ENCODE measurements around the gene CCR6. TPM values are rescaled to one million over a fixed set of nuclear protein-coding genes. Genes with fewer than 3 reads are reported as not detected.

CCR6 gene
- total and polyA plus RNA-seq, 2 donors (not counting 3 experiments of a cell fraction or from before 2014, with no cell fraction given): not detected

DNA sequence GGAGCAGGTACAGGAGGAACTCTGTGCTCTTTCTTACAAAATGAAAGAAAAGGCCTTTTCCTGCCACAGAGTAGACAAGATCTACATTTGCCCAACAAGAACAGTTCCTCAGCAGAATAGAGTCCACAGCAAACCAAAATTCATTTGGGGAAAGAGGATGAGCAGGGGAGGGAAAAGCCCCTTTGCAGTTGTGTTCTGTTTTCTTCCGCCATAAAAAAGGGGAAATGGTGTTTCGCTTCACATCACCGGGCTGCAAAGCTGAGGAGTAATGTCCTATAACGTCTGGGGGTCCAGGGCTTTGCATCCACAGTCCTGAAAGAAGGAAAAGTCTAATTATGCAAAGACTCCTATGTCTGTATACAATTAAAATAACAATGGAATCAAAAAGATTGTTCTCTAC lies 35.0 kb downstream of the CCR6 start, which contains the start of gene GPR31:
Gene GPR31, minus strand, starts transcription at position 118 of the 400 bp plus-strand sequence. CDS start 149 bp downstream, outside the sequence.
- TF ChIP-seq POLR2AphosphoS5 (IDR thresholded peaks at IDR 0.05; ENCODE audit: insufficient read depth, low read depth, low read length): no peak
- no peak for TF ChIP-seq EZH2 (IDR thresholded peaks at IDR 0.05; ENCODE audit: borderline replicate concordance, low read depth, low read length, severe bottlenecking)
- TF ChIP-seq POLR2A (IDR thresholded peaks at IDR 0.05; ENCODE audit: low read depth, low read length): no peak
- no peak for TF ChIP-seq JUN (IDR thresholded peaks at IDR 0.05; ENCODE audit: borderline replicate concordance, insufficient read depth, insufficient read length, low read depth)
- TF ChIP-seq FOS (IDR thresholded peaks at IDR 0.05; ENCODE audit: borderline replicate concordance, insufficient read depth, low read length): no peak
- TF ChIP-seq, protein P1, sequence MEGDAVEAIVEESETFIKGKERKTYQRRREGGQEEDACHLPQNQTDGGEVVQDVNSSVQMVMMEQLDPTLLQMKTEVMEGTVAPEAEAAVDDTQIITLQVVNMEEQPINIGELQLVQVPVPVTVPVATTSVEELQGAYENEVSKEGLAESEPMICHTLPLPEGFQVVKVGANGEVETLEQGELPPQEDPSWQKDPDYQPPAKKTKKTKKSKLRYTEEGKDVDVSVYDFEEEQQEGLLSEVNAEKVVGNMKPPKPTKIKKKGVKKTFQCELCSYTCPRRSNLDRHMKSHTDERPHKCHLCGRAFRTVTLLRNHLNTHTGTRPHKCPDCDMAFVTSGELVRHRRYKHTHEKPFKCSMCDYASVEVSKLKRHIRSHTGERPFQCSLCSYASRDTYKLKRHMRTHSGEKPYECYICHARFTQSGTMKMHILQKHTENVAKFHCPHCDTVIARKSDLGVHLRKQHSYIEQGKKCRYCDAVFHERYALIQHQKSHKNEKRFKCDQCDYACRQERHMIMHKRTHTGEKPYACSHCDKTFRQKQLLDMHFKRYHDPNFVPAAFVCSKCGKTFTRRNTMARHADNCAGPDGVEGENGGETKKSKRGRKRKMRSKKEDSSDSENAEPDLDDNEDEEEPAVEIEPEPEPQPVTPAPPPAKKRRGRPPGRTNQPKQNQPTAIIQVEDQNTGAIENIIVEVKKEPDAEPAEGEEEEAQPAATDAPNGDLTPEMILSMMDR (IDR thresholded peaks at IDR 0.05; ENCODE audit: extremely low read depth in 1 of 2, insufficient read depth in 1 of 2, low read depth in 1 of 2, low read length in 2 of 2): no peak
- no peak for TF ChIP-seq MYC (IDR thresholded peaks at IDR 0.05; ENCODE audit: low read depth, low read length)
- no peak for TF ChIP-seq GATA2 (IDR thresholded peaks at IDR 0.05; ENCODE audit: insufficient read depth, insufficient read length, low read depth, low read length)
- TF ChIP-seq, protein P2, sequence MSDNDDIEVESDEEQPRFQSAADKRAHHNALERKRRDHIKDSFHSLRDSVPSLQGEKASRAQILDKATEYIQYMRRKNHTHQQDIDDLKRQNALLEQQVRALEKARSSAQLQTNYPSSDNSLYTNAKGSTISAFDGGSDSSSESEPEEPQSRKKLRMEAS (IDR thresholded peaks at IDR 0.05; ENCODE audit: insufficient read depth, insufficient read length): no peak
- Histone ChIP-seq H3K27ac (ENCODE audit: insufficient read depth, low read depth, low read length) (no peak within 1 kb of the TSS), H3K79me2 (ENCODE audit: control insufficient read depth, insufficient read depth, low read length) (no peaks in the 10 kb centered on the region), H3K4me3 (replicated peaks in 1 of 3; ENCODE audit: insufficient read depth in 1 of 3, low read depth in 1 of 3, low read length in 3 of 3) (no peak within 1 kb of the TSS), H3K9me1 (replicated peaks; ENCODE audit: control insufficient read depth, extremely low read depth, insufficient read depth, low read length) (no peaks in the 10 kb centered on the region), H3K4me2 (ENCODE audit: insufficient read depth, low read length) (no peak within 1 kb of the TSS), H3K27me3 (ENCODE audit: control insufficient read depth in 2 of 2, insufficient read depth in 2 of 2, low read length in 2 of 2) (peaks cover 0 to 1% of the 10 kb centered on the region in 2 experiments), H4K20me1 (replicated peaks; ENCODE audit: control insufficient read depth, extremely low read depth, insufficient read depth, low read length) (no peaks in the 10 kb centered on the region), H3K36me3 (ENCODE audit: control insufficient read depth in 2 of 2, extremely low read depth in 1 of 2, insufficient read depth in 2 of 2, low read length in 2 of 2) (no peaks in the 10 kb centered on the region), H3K9me3 (replicated peaks; ENCODE audit: control insufficient read depth, insufficient read depth, low read length) (no peaks in the 10 kb centered on the region), H3K4me1 (ENCODE audit: control insufficient read depth, extremely low read depth, insufficient read depth, low read length) (peaks cover 4% of the 10 kb centered on the region), H3K9ac (replicated peaks; ENCODE audit: extremely low read depth, insufficient read depth, low read length) (no peak within 1 kb of the TSS), H2AFZ (ENCODE audit: low read depth, low read length) (no peak within 1 kb of the TSS)
- dilution Hi-C loops (cut with MboI; ENCODE audit: extremely low pct_ligation_motif_present, low sequenced_read_pairs) (no loop called here), intact Hi-C loops (cut with micrococcal nuclease) (no loop called here)
- DNase-seq (ENCODE audit: low read depth, low spot score) (no peak), FAIRE-seq (no peak)
- no TSS peak for BruUV-seq (replicated peaks)
- ChIA-PET CTCF (no interaction called here), POLR2A (no interaction called here)

Data from endothelial cell of umbilical vein (primary cell).